Small intestine (tissue), 7 donors: ENCODE data around the gene LXN. TPM values are rescaled to one million over a fixed set of nuclear protein-coding genes. Genes with fewer than 3 reads are reported as not detected.

Source experiments
- DNase-seq, 2 donors: peaks; one replicate each; pipeline versions ENCODE4 v3.0.0 to v3.0.0-alpha.2; 2013
- FAIRE-seq: peaks from 2 replicates; lab custom pipeline; 2012; peaks lifted over from hg19 to GRCh38; lab: Jason Lieb, UNC
- H3K27ac ChIP-seq, 3 donors: one replicate each; pipeline ENCODE4 v1.5.1; 2013; ENCODE audit warnings: low read length in 2 of 3, mild to moderate bottlenecking in 2 of 3, control low read depth in 1 of 3, inconsistent platforms in 1 of 3, low read depth in 1 of 3, moderate library complexity in 1 of 3
- H3K27me3 ChIP-seq, 3 donors: one replicate each; pipeline ENCODE4 v1.6.1; 2013; ENCODE audit warnings: low read length in 3 of 3, inconsistent platforms in 1 of 3; ENCODE audit not compliant: control insufficient read depth in 3 of 3, insufficient read depth in 3 of 3
- H3K36me3 ChIP-seq, 3 donors: one replicate each; pipeline ENCODE4 v1.6.1; 2013; ENCODE audit warnings: low read length in 3 of 3, inconsistent platforms in 1 of 3, low read depth in 1 of 3, mild to moderate bottlenecking in 1 of 3, moderate library complexity in 1 of 3; ENCODE audit not compliant: control insufficient read depth in 3 of 3, insufficient read depth in 2 of 3
- H3K4me1 ChIP-seq, 3 donors: one replicate each; pipeline ENCODE4 v1.6.1; 2013; ENCODE audit warnings: low read length in 2 of 3, inconsistent platforms in 1 of 3, low read depth in 1 of 3, mild to moderate bottlenecking in 1 of 3, moderate library complexity in 1 of 3; ENCODE audit not compliant: control insufficient read depth in 3 of 3, insufficient read depth in 2 of 3
- H3K4me3 ChIP-seq, 3 donors: one replicate each; pipeline ENCODE4 v1.5.1; 2013; ENCODE audit warnings: low read length in 3 of 3, control low read depth in 1 of 3, inconsistent platforms in 1 of 3, low read depth in 1 of 3, mild to moderate bottlenecking in 1 of 3, moderate library complexity in 1 of 3
- H3K9me3 ChIP-seq, 2 donors: one replicate each; pipeline ENCODE4 v1.6.1; 2013; ENCODE audit warnings: low read depth in 1 of 2, low read length in 1 of 2; ENCODE audit not compliant: control insufficient read depth in 2 of 2, insufficient read depth in 1 of 2
- WGBS, 3 donors: extraction: QIAGEN DNeasy Blood & Tissue Kit; methylation state at CpG; one replicate each; pipeline ENCODE4 v1.1.7; 2013; 5-methylcytosine and 5-hydroxymethylcytosine counted together
- polyA plus RNA-seq, 4 donors: library from polyadenylated mRNA; stranded (reverse) in 3 of 4; unstranded in 1 of 4; fragments of 200-250 nt in 3 of 4; fragments of 120-200 nt in 1 of 4; gene quantifications; one replicate each; pipeline versions ENCODE4 v1.2.1 to v1.2.3, GENCODE V29; 2013
- donor health status: healthy with polysubstance abuse.
- donor health status: control.
- donor health status: control.
- donor health status: Bipolar disorder and iron deficiency.
- donor health status: healthy.

LXN gene
- polyA plus RNA-seq, 4 donors: 29.2 to 53.8 (median 33.4) TPM

DNA sequence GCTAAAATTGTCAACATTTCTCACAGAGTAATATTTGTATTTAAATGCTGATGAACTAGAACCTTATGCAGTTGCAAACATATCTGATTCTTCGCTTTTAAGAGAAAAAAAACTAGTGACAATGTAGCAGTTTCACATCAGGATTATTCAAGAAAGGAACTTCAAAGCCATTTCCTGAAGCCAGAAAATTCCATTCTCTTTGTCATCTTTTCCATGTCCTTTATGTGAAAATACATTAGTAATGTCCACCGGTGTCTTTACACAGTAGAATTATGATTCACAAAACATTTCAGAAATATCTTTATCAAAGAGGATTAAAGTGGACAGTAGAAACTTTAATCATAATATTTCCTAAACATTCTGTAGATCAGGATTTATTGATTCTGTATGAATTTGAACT, 12.7 kb upstream of the LXN start:
- Histone ChIP-seq H3K36me3 (peaks cover 2 to 7% (median 3%) of the 10 kb centered on the region in 3 donors), H3K27ac (no peak overlapping the region), H3K4me3 (no peak overlapping the region), H3K4me1 (no peaks in the 10 kb centered on the region), H3K27me3 (no peaks in the 10 kb centered on the region), H3K9me3 (no peaks in the 10 kb centered on the region)
- WGBS, 3 donors: 88 to 95% (median 91%) methylated on average over 2 of the region's 2 CpGs
- DNase-seq: no peak
- FAIRE-seq: no peak

- Histone ChIP-seq H3K4me3 (no peak overlapping the region), H3K9me3 (no peaks in the 10 kb centered on the region), H3K36me3 (peaks cover 0 to 7% (median 0%) of the 10 kb centered on the region in 3 donors), H3K27ac (no peak overlapping the region), H3K4me1 (no peaks in the 10 kb centered on the region), H3K27me3 (no peaks in the 10 kb centered on the region)
- FAIRE-seq (no peak), DNase-seq (no peak)
- WGBS, 3 donors: 77 to 91% (median 87%) methylated on average over 5 of the region's 5 CpGs
Measured at GRCh38 chr3:158683230-158683962, 10.9 kb upstream of the LXN start.

GRCh38 chr3:158680861-158681260, 8.4 kb upstream of the LXN start:
- DNase-seq (no peak), FAIRE-seq (no peak)
- H3K27me3 ChIP-seq: no peaks in the 10 kb centered on the region
- 69 to 94% (median 77%) methylated on average over 2 of the region's 2 CpGs for WGBS, 3 donors
- H3K27ac ChIP-seq: no peak overlapping the region
- H3K36me3 ChIP-seq: peaks cover 0 to 10% (median 0%) of the 10 kb centered on the region in 3 donors
- H3K4me3 ChIP-seq: no peak overlapping the region
- H3K9me3 ChIP-seq: no peaks in the 10 kb centered on the region
- H3K4me1 ChIP-seq: no peaks in the 10 kb centered on the region

GRCh38 chr3:158679547-158680000, 7.1 kb upstream of the LXN start:
- peaks cover 0 to 11% (median 0%) of the 10 kb centered on the region in 3 donors for H3K36me3 ChIP-seq
- no peaks in the 10 kb centered on the region for H3K27me3 ChIP-seq
- H3K4me1 ChIP-seq: no peaks in the 10 kb centered on the region
- FAIRE-seq (no peak), DNase-seq (no peak)
- 30 to 45% (median 35%) methylated on average over 1 of the region's 1 CpG for WGBS, 3 donors
- no peak overlapping the region for H3K27ac ChIP-seq
- no peaks in the 10 kb centered on the region for H3K9me3 ChIP-seq
- H3K4me3 ChIP-seq: no peak overlapping the region

DNA sequence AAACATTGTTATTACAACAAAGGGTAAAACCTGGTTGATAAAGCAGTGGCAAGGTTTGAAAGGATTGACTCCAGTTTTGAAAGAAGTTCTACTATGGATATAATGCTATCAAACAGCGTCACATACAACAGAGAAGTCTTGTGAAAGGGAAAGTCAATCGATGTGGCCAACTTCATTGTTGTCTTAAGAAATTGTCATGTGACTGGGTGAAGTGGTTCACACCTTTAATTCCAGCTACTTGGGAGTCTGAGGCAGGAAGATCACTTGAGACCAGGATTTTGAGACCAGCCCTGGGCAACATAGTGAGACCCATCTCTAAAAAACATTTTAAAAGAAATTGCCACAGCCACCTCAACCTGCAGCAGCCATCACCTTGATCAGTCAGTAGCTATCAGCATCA, 6.2 kb upstream of the LXN start:
- DNase-seq: no peak
- no peaks in the 10 kb centered on the region for H3K27me3 ChIP-seq
- WGBS, 3 donors: 92 to 96% (median 93%) methylated on average over 2 of the region's 2 CpGs
- no peak for FAIRE-seq
- H3K36me3 ChIP-seq: peaks cover 0 to 11% (median 0%) of the 10 kb centered on the region in 3 donors
- H3K4me3 ChIP-seq: no peak overlapping the region
- H3K4me1 ChIP-seq: no peaks in the 10 kb centered on the region
- no peaks in the 10 kb centered on the region for H3K9me3 ChIP-seq
- no peak overlapping the region for H3K27ac ChIP-seq

GRCh38 chr3:158671821-158672214, 630 bp downstream of the LXN start:
- 2 to 8% (median 7%) methylated on average over 6 of the region's 6 CpGs for WGBS, 3 donors
- peaks cover 2 to 10% (median 8%) of the 10 kb centered on the region in 3 donors for H3K36me3 ChIP-seq
- peak overlapping the region; percentile 62 to 94 (median 84) for H3K27ac ChIP-seq

DNA sequence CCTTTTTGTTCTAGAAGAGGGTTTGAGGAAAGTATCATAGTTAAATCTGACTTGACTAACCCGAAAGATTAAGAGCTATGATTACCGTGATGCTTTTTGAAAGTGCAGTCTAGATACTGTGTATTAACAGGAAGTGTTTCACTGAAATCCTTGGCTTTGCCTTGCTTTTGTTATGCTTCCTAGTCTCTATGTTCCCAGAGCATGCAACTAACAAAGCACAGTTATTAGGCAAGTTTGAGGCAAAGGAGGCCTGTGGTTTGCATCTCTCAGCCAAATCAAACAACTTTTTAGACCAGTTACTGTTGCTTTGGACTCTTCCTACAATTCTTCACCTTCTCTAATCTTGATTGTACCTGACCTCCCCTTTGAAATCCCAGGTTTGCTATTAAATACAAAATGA, 3.9 kb downstream of the LXN start:
- no peak overlapping the region for H3K4me3 ChIP-seq
- H3K36me3 ChIP-seq: peaks cover 2 to 20% (median 10%) of the 10 kb centered on the region in 3 donors
- H3K4me1 ChIP-seq: peaks cover 0 to 2% (median 2%) of the 10 kb centered on the region in 3 donors
- H3K9me3 ChIP-seq: no peaks in the 10 kb centered on the region
- no peaks in the 10 kb centered on the region for H3K27me3 ChIP-seq
- no peak overlapping the region for H3K27ac ChIP-seq
- FAIRE-seq: no peak
- WGBS, 3 donors: 71 to 93% (median 84%) methylated on average over 2 of the region's 2 CpGs
- DNase-seq: no peak

More at GRCh38 chr3:158671821-158672214, 630 bp downstream of the LXN start:
- Histone ChIP-seq H3K27me3 (no peaks in the 10 kb centered on the region), H3K4me1 (peaks cover 0 to 2% (median 2%) of the 10 kb centered on the region in 3 donors), H3K4me3 (peak overlapping the region; percentile 47 to 90 (median 57)), H3K9me3 (no peaks in the 10 kb centered on the region)
- no peak for DNase-seq
- no peak for FAIRE-seq

DNA sequence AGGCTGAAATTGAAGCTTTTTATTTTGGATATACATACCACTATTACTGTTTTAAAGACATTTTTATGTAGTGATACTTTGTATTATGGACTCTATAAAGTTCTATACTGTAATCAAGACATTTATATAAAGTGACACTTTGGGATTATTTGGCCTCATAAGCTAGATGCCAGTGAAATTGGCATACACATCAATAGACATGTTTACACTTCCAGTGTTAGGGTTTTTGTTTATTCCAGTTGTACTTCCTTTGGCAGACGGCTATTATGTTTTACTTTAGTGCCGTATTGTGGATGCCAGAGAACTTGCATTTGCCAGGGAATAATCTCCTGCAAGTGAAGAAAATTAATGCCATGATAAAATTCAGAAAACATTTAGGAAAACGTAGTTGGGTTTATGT, 6.0 kb downstream of the LXN start:
- no peak for FAIRE-seq
- DNase-seq: no peak
- Histone ChIP-seq H3K4me1 (no peaks in the 10 kb centered on the region), H3K27ac (no peak overlapping the region), H3K4me3 (no peak overlapping the region), H3K36me3 (peaks cover 2 to 20% (median 10%) of the 10 kb centered on the region in 3 donors), H3K27me3 (no peaks in the 10 kb centered on the region), H3K9me3 (no peaks in the 10 kb centered on the region)
- 71 to 89% (median 84%) methylated on average over 3 of the region's 3 CpGs for WGBS, 3 donors
